Karpas-422 (cell line): ENCODE data around the gene KIZ. TPM values are rescaled to one million over a fixed set of nuclear protein-coding genes. Genes with fewer than 3 reads are reported as not detected.

ENCODE experiments used
- DNase-seq: peaks from one replicate; pipeline ENCODE4 v3.0.0-alpha.2; 2015
- H2AFZ ChIP-seq: fragments of 200-600 bp; sonication (generic); 2 replicates; pipeline ENCODE4 v1.6.1; 2014; ENCODE audit warnings: antibody characterized with exemption, low read length, mixed read lengths
- H3K27ac ChIP-seq: fragments of 200-600 bp; sonication (generic); 2 replicates; pipeline ENCODE4 v1.5.1; 2014; ENCODE audit warnings: mild to moderate bottlenecking, low read length, moderate library complexity
- H3K27me3 ChIP-seq: fragments of 200-600 bp; sonication (generic); 2 replicates; pipeline ENCODE4 v1.6.1; 2014; ENCODE audit warnings: low read length, mixed read lengths
- H3K36me3 ChIP-seq: fragments of 200-600 bp; sonication (generic); 2 replicates; pipeline ENCODE4 v1.6.1; 2014; ENCODE audit warnings: low read length, mixed read lengths; ENCODE audit not compliant: insufficient read depth
- H3K4me1 ChIP-seq: fragments of 200-600 bp; sonication (generic); 2 replicates; pipeline ENCODE4 v1.6.1; 2014; ENCODE audit warnings: mild to moderate bottlenecking, low read length, mixed read lengths
- H3K4me2 ChIP-seq: fragments of 200-600 bp; sonication (generic); 2 replicates; pipeline ENCODE4 v1.6.1; 2014; ENCODE audit warnings: low read length, low read depth, mild to moderate bottlenecking; ENCODE audit not compliant: poor library complexity, severe bottlenecking
- H3K4me3 ChIP-seq: fragments of 200-600 bp; sonication (generic); 2 replicates; pipeline ENCODE4 v1.5.1; 2014; ENCODE audit warnings: mild to moderate bottlenecking, antibody characterized with exemption, low read length, mixed read lengths
- H3K79me2 ChIP-seq: fragments of 200-600 bp; sonication (generic); 2 replicates; pipeline ENCODE4 v1.6.1; 2014; ENCODE audit warnings: mild to moderate bottlenecking, low read length, mixed read lengths
- H3K9ac ChIP-seq: fragments of 200-600 bp; sonication (generic); 2 replicates; pipeline ENCODE4 v1.6.0; 2014; ENCODE audit warnings: low read length
- H3K9me2 ChIP-seq: fragments of 200-600 bp; sonication (generic), shearing (Covaris generic); replicated peaks from 2 replicates; pipeline ENCODE4 v1.6.0; 2014; ENCODE audit warnings: mild to moderate bottlenecking, low read length, moderate library complexity; ENCODE audit not compliant: insufficient read depth
- H3K9me3 ChIP-seq: fragments of 300-700, 200-600 bp; sonication (generic); 2 replicates; pipeline ENCODE4 v1.6.1; 2014; ENCODE audit warnings: low read length, mixed read lengths
- H4K20me1 ChIP-seq: fragments of 200-600 bp; sonication (generic); 2 replicates; pipeline ENCODE4 v1.6.1; 2014; ENCODE audit warnings: mild to moderate bottlenecking, antibody characterized with exemption, low read length, low read depth; ENCODE audit not compliant: insufficient read depth
- total RNA-seq: library from RNA; depleted of rRNA; stranded (reverse); fragments of >200 nt; shearing (Covaris generic); gene quantifications from 2 replicates; pipeline ENCODE4 v1.2.3, GENCODE V29; 2014; ENCODE audit warnings: low replicate concordance

Gene KIZ
- total RNA-seq, 1 experiment from 2014 or later, result 22.1 TPM

GRCh38 chr20:21149344-21149743 is 23.5 kb downstream of the KIZ start:
- H3K4me2 ChIP-seq, result no peak overlapping the region
- no peaks in the 10 kb centered on the region for H3K9me2 ChIP-seq
- H2AFZ ChIP-seq, result no peak overlapping the region
- H4K20me1 ChIP-seq, result no peaks in the 10 kb centered on the region
- no peak for DNase-seq
- no peaks in the 10 kb centered on the region for H3K9me3 ChIP-seq
- H3K9ac ChIP-seq, result no peak overlapping the region
- H3K4me3 ChIP-seq, result no peak overlapping the region
- H3K79me2 ChIP-seq, result no peaks in the 10 kb centered on the region
- no peaks in the 10 kb centered on the region for H3K4me1 ChIP-seq
- H3K27ac ChIP-seq, result no peak overlapping the region
- H3K27me3 ChIP-seq, result no peaks in the 10 kb centered on the region
- no peaks in the 10 kb centered on the region for H3K36me3 ChIP-seq

GRCh38 chr20:21151791-21152190 is 25.9 kb downstream of the KIZ start:
- H2AFZ ChIP-seq, result no peak overlapping the region
- no peak overlapping the region for H3K4me3 ChIP-seq
- no peaks in the 10 kb centered on the region for H3K4me1 ChIP-seq
- H3K9me3 ChIP-seq, result no peaks in the 10 kb centered on the region
- no peak overlapping the region for H3K27ac ChIP-seq
- no peak overlapping the region for H3K9ac ChIP-seq
- H4K20me1 ChIP-seq, result no peaks in the 10 kb centered on the region
- no peak overlapping the region for H3K4me2 ChIP-seq
- no peaks in the 10 kb centered on the region for H3K9me2 ChIP-seq
- no peaks in the 10 kb centered on the region for H3K36me3 ChIP-seq
- H3K27me3 ChIP-seq, result no peaks in the 10 kb centered on the region
- DNase-seq, result no peak
- no peaks in the 10 kb centered on the region for H3K79me2 ChIP-seq

DNA sequence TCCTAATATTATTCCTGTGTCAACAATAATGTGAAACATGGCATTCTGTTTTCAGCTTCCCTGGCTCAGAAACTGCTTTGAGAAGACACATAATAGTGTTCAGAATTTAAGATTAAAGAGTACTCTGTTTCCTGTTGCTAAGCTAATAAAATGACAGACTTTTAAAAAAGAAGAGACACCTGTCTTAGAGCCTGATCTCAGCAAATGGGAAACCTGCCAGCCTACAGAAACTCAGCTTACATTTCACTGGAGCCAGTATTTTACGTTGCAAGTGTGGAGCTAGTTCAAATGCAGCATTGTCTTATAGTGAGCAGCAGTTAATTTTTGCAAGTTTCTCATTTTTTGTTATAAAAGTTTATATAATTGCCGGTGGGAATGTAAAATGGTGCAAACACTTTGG is 28.8 kb downstream of the KIZ start:
- H3K4me3 ChIP-seq, result no peak overlapping the region
- no peak for DNase-seq
- no peaks in the 10 kb centered on the region for H3K27me3 ChIP-seq
- H2AFZ ChIP-seq, result no peak overlapping the region
- H3K36me3 ChIP-seq, result no peaks in the 10 kb centered on the region
- H3K9me3 ChIP-seq, result no peaks in the 10 kb centered on the region
- no peak overlapping the region for H3K9ac ChIP-seq
- no peak overlapping the region for H3K4me2 ChIP-seq
- no peaks in the 10 kb centered on the region for H3K79me2 ChIP-seq
- H3K9me2 ChIP-seq, result no peaks in the 10 kb centered on the region
- peaks cover 13% of the 10 kb centered on the region for H3K4me1 ChIP-seq
- H3K27ac ChIP-seq, result no peak overlapping the region
- H4K20me1 ChIP-seq, result no peaks in the 10 kb centered on the region

DNA sequence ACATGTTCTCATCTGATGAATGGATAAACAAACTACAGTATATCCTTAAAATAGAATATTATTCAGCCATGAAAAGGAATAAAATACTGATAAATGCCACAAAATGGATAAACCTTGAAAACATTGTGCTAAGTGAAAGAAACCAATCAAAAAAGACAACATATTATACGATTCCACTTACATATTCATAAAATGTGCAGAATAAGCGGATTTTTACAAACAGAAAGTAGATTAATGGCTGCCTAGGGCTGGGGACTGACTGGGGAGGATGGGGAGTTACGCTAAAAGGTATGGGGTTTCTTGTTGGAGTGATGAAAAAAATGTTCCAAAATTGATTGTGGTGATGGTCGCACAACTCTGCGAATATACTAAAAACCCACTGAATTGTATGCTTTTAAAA is 29.4 kb downstream of the KIZ start:
- H3K9me3 ChIP-seq, result no peaks in the 10 kb centered on the region
- no peaks in the 10 kb centered on the region for H3K36me3 ChIP-seq
- no peak overlapping the region for H3K9ac ChIP-seq
- no peaks in the 10 kb centered on the region for H4K20me1 ChIP-seq
- H3K4me2 ChIP-seq, result no peak overlapping the region
- H3K79me2 ChIP-seq, result no peaks in the 10 kb centered on the region
- H3K27ac ChIP-seq, result no peak overlapping the region
- H3K4me3 ChIP-seq, result no peak overlapping the region
- H3K9me2 ChIP-seq, result no peaks in the 10 kb centered on the region
- H3K27me3 ChIP-seq, result no peaks in the 10 kb centered on the region
- H3K4me1 ChIP-seq, result peaks cover 14% of the 10 kb centered on the region
- H2AFZ ChIP-seq, result no peak overlapping the region
- DNase-seq, result no peak

DNA sequence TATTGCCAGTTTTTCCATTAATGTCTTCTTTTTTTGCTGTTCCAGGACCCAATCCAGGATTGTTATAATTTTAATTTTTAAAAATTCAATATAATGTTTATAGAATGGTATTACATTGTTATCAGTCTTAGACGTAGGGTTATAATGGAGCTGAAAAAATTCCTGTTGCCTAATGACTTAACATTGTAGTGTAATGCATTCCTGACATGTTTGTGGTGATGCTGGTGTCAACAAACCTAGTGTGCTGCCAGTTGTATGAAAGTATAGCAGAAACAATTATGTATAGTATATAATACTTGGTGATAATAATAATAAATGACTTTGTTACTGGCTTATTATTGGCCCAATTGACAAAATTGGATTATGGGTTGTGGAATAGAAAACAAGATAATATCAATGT is 30.4 kb downstream of the KIZ start:
- Histone ChIP-seq H3K36me3 (no peaks in the 10 kb centered on the region), H3K9ac (no peak overlapping the region), H3K27ac (no peak overlapping the region), H3K9me3 (no peaks in the 10 kb centered on the region), H4K20me1 (no peaks in the 10 kb centered on the region), H2AFZ (no peak overlapping the region), H3K4me2 (no peak overlapping the region), H3K9me2 (no peaks in the 10 kb centered on the region), H3K4me1 (peaks cover 14% of the 10 kb centered on the region), H3K79me2 (no peaks in the 10 kb centered on the region), H3K27me3 (no peaks in the 10 kb centered on the region), H3K4me3 (no peak overlapping the region)
- DNase-seq, result no peak

DNA sequence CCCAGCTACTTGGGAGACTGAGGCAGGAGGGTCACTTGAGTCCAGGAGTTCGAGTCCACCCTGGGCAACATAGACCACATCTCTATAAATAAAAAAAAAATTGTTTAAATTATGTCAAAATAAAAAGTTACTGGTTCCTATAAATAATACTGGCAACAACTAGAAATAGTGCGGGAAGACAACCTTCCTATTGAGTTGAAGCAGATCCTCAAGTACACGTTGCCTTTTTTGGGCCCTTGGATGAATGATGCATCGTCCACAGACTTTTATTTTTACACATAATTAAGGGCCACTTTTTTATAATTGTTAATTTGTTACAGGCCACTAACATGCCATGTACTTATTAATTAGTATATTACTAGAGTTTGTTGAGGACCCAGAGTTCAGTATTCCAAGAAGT is 31.1 kb downstream of the KIZ start:
- no peak overlapping the region for H3K27ac ChIP-seq
- H3K36me3 ChIP-seq, result peaks cover 4% of the 10 kb centered on the region; the same call in 1 of the 2 replicates
- H3K4me1 ChIP-seq, result peaks cover 14% of the 10 kb centered on the region
- no peaks in the 10 kb centered on the region for H3K9me2 ChIP-seq
- H2AFZ ChIP-seq, result no peak overlapping the region
- no peak overlapping the region for H3K4me3 ChIP-seq
- no peak for DNase-seq
- H3K27me3 ChIP-seq, result no peaks in the 10 kb centered on the region
- no peaks in the 10 kb centered on the region for H3K9me3 ChIP-seq
- no peak overlapping the region for H3K9ac ChIP-seq
- no peaks in the 10 kb centered on the region for H4K20me1 ChIP-seq
- no peak overlapping the region for H3K4me2 ChIP-seq
- H3K79me2 ChIP-seq, result no peaks in the 10 kb centered on the region

- Histone ChIP-seq H3K4me2 (peak overlapping the region; percentile 42), H3K9ac (no peak overlapping the region)
- no peak for DNase-seq
Measured at GRCh38 chr20:21159658-21160380, 33.9 kb downstream of the KIZ start.

GRCh38 chr20:21161926-21162325 is 36.0 kb downstream of the KIZ start:
- no peak overlapping the region for H3K27ac ChIP-seq
- H3K4me2 ChIP-seq, result no peak overlapping the region
- H2AFZ ChIP-seq, result no peak overlapping the region
- no peaks in the 10 kb centered on the region for H3K9me2 ChIP-seq
- no peaks in the 10 kb centered on the region for H3K9me3 ChIP-seq
- H3K27me3 ChIP-seq, result no peaks in the 10 kb centered on the region
- H3K4me1 ChIP-seq, result peaks cover 14% of the 10 kb centered on the region
- H3K9ac ChIP-seq, result no peak overlapping the region
- H4K20me1 ChIP-seq, result no peaks in the 10 kb centered on the region
- peaks cover 8% of the 10 kb centered on the region; the same call in 1 of the 2 replicates for H3K36me3 ChIP-seq
- no peaks in the 10 kb centered on the region for H3K79me2 ChIP-seq
- no peak for DNase-seq
- no peak overlapping the region for H3K4me3 ChIP-seq

More at GRCh38 chr20:21159658-21160380, 33.9 kb downstream of the KIZ start:
- H3K9me3 ChIP-seq, result no peaks in the 10 kb centered on the region
- H2AFZ ChIP-seq, result 0 out of 2 replicates have a peak overlapping the region, but pooled peaks have one; percentile 17
- H4K20me1 ChIP-seq, result no peaks in the 10 kb centered on the region
- no peak overlapping the region for H3K27ac ChIP-seq
- no peaks in the 10 kb centered on the region for H3K79me2 ChIP-seq
- peaks cover 14% of the 10 kb centered on the region for H3K4me1 ChIP-seq
- H3K36me3 ChIP-seq, result peaks cover 7% of the 10 kb centered on the region; the same call in 1 of the 2 replicates
- no peak overlapping the region for H3K4me3 ChIP-seq
- H3K27me3 ChIP-seq, result no peaks in the 10 kb centered on the region
- no peaks in the 10 kb centered on the region for H3K9me2 ChIP-seq
